Ovary (tissue), 3 donors: Measurements from ENCODE around the gene SLC26A2.

Experiments used
- CTCF ChIP-seq, 3 donors: fragments of 450-650 bp in 2 of 3; fragments of 200-600 bp in 1 of 3; IDR thresholded peaks; one replicate each; pipeline versions ENCODE4 v1.5.1 to v1.8.0; 2016 to 2022; ENCODE audit warnings: antibody characterized with exemption in 3 of 3, mild to moderate bottlenecking in 1 of 3
- EP300 ChIP-seq: sonication (generic); formaldehyde crosslinking; IDR thresholded peaks from one replicate; pipeline ENCODE4 v1.6.1; 2017; ENCODE audit warnings: antibody characterized with exemption
- POLR2A ChIP-seq: fragments of 450-650 bp; IDR thresholded peaks from one replicate; pipeline ENCODE4 v1.6.1; 2017; ENCODE audit warnings: antibody characterized with exemption, mild to moderate bottlenecking, moderate library complexity
- donor health status: DM: no; HTN: no; CAD: no.

DNA sequence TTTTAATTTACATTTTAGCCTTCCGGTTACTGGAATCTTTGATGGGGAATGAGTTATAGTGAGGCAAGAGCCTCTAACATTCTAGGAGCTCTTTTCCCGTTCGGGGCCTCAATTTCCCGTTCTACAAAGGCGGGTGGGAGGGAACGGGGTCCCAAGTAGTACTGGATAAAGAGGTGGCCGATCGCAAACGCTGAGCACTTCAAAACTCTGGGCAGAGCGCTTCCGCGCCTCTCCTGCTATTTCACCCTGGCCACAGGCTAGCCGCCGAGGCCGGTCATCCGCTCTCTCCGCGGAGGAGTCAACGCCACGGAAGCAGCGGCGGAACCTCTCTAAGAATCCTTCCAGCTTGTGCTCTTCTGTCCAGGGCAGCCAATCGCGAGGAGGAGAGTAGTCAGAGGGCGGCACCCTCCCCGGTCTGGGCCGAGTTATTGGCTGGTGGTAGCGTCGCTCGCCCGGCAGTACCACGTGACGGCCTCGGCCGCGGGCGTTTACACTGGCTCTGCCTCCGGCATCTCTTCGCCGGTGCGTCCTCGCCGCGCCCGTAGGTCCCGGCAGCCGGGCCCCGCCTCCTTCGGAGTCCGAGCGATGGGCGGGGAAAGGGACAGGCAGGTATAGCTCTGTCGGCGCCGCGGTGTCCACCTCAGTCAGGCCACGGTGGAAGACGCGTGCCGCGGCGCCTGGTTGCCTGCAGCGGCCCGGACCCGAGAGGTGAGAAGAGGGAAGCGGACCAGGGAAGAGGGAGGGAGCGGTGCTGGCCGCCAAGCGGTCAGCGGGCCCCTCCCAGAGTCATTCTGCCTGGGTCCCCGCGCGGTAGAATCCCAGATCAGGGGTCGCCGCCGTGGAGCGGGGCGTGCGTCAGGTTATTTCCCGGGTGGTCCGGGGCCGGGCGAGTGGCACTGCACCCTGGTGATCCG lies at the start of gene SLC26A2:
- no peak for TF ChIP-seq CTCF (IDR thresholded peaks at IDR 0.05)
- peak; percentile 85 for TF ChIP-seq POLR2A
- TF ChIP-seq EP300: no peak
